ENCODE measurements around the gene TMEM200A.
"Not testable (repeated sequence)": the region's sequence is repeated elsewhere in the genome, so short reads cannot be mapped to it uniquely, and the experiment has no call there.

The TMEM200A gene

DNA sequence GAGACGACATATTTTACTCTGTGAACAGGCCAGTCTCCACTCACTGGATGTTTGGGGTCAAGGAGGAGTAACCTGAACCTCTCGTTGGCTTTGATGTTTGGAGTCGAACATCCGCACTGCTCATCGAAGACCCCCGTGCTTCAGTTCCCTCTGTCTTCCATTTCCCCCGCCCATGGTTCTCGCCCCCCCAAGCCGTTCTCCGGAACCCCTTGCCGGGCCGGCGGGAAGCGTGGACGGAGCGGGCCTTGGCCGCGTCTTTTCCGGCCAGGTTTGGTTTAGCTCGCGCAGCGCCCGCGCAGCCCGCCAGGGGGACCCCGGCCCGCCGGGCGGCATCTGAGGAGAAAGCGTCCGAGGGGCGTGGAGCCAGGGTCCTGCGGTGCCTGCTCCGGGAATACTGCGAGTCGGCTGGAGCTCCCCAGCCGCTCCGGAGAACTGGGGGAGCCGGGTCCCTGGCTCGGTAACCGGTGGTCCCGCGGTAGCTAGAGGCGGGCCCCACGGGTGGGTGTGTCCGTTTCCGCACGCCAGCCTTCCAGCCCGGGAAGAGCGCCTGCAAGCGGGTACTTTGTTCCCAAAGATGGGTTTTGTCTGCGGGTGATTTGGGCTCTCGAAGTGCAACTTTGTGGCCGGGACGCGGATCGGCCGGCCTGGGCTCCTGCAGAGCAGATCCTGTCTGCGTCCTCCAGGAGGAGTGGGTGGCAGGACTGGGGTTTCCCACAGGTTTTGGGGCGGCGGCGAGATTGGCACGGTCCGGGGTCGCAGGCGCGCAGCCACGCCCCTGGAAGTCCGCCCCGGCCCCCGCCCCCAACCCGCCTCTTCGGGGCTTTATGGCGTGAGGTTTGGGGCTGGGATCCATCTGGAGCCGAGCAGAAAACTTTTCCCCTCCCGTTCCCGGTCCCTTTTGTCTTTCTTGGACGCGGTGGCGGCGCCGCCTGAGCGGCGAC is at the start of gene TMEM200A:
Gene TMEM200A (plus strand): TSS at position 852 of the 941 bp plus-strand sequence. CDS start 74,406 bp downstream, outside the sequence.
- DNase-seq (ENCODE audit: low read depth): peak; percentile 33

DNA sequence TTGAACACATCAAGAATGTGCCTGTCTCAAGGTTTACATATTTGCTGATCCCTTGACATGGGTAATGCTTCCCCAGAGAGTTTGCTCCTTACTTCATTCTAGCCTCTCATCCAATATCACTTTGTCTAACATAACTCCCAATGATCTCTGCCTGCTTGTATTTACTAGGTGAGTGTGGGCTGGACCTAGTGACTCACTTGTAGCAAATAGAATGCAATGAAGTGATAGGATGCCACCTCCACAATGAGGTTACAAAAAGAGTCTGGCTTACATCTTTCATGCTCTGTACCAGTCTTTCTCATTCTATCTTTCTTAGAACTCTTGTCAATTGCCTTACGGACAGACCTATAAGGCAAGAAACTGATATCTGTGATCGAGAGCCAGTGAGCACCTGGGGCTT is 44.9 kb upstream of the TMEM200A start:
- DNase-seq (ENCODE audit: low read depth): no peak

DNA sequence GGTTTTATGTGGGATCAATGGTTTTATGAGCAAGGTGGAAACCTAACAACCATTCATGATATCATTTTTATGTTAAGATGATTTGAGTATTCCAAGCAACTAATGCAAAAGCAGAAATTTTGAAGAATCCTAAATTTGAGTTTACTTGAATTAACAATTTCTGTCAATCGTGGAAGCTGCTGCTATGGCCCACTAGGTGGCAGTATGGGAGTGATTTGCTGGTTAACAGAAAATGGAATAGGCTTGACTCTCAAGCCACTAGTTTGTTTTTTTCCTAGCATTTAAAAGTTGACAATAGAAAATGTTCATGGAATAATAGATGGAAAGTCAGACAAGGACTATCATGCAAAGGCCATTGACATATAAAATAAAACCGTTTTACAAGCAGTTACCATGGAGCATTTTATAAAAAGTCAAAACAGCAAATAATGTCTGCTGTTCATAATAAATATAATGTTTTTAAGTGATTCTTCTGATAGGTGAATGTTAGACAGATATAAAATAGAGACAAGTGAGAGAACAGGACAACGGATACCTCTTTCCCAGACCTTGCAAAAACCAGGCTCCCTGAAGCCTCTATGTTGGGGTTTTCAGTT is 43.0 kb upstream of the TMEM200A start:
- DNase-seq (ENCODE audit: low read depth): peak; percentile 16

DNA sequence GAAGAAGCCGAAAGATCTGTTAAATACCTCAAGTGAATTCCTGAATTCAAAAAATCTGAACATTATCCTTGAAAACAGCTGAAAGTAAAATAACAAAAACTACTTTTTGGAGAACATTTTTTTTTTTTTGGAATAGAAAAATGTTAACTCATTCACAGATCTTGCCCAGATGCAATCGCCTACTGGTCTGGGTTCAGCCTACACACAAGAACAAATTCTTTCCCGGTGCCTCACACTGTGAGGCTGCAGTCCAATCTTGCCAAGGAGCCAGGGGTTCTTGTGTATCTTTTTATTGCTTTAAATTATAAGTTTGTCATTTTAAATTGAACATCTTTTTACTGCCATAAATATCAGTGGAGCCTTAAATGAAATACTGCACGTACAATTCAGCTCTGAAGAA is 41.2 kb upstream of the TMEM200A start:
- no peak for DNase-seq (ENCODE audit: low read depth)

DNA sequence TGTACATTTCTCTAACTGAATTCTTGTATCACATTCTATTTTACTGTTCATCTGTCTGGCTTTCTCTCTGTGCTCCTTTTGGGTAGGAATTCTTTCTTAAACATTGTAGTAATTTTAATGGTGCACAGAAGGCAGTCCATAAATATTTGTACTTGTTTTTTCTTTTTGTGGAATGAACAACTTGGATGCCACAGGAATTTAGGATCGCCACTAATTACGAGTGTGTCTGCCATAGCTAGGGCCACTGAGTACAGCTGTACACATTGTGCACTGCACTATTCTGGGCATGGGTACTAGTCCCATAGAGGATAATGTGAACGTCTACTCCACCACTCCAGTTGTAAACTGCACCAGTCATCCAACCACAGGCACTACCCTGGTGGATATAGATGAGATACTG is 39.3 kb upstream of the TMEM200A start:
- DNase-seq (ENCODE audit: low read depth): no peak

DNA sequence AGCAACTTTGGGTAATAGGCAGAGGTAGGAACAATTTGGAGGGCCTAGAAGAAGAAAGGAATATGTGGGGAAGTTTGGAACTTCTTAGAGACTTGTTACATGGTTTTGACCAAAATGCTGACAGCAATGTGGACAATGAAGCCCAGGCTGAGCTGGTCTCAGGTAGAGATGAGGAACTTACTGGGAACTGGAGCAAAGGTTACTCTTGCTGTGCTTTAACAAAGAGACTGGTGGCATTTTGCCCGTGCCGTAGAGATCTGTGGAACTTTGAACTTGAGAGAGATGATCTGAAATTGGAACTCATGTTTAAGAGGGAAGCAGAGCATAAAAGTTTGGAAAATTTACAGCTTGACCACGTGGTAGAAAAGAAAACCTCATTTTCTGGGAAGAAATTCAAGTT is 28.3 kb upstream of the TMEM200A start:
- no peak for DNase-seq (ENCODE audit: low read depth)

DNA sequence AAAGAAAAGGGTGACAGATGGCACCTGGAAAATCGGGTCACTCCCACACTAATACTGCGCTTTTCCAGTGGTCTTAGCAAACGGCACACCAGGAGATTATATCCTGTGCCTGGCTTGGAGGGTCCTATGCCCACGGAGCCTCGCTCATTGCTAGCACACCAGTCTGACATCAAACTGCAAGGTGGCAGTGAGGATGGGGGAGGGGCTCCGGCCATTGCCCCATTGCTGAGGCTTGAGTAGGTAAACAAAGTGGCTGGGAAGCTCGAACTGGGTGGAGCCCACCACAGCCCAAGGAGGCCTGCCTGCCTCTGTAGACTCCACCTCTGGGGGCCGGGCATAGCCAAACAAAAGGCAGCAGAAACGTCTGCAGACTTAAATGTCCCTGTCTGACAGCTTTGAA is 19.5 kb upstream of the TMEM200A start:
- DNase-seq (ENCODE audit: low read depth): not testable (repeated sequence)

DNA sequence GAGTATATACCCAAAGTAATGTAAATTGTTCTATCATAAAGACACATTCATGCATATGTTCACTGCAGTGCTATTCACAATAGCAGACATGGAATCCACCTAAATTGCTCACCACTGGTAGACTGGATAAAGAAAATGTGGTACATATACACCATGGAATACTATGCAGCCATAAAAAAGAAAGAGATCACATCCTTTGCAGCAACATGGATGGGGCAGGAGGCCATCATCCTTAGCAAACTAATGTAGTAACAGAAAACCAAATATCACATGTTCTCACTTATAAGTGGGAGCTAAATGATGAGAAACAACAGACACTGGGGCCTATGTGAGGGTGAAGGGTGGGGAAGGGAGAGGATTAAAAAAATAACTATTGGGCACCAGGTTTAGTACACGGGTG is 11.5 kb upstream of the TMEM200A start:
- DNase-seq (ENCODE audit: low read depth): no peak

DNA sequence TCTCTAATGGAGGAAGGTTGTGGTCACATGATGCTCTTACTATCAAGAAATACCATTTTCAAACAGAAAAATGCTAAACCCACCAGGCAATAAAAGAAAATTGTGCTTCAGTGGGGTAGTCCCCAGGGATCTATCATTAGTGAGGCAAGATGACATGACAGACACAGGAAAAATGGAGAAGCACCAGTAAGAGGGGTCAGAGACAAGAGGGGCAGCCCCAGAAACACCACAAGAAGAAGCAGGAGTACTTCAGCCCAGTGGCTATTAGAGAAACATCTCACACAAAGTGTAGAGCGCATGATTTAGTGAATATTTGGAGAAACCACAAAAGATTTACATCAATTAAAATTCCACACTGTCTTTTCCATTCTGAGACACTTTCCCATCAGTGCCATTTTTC is 10.2 kb upstream of the TMEM200A start:
- no peak for DNase-seq (ENCODE audit: low read depth)

DNA sequence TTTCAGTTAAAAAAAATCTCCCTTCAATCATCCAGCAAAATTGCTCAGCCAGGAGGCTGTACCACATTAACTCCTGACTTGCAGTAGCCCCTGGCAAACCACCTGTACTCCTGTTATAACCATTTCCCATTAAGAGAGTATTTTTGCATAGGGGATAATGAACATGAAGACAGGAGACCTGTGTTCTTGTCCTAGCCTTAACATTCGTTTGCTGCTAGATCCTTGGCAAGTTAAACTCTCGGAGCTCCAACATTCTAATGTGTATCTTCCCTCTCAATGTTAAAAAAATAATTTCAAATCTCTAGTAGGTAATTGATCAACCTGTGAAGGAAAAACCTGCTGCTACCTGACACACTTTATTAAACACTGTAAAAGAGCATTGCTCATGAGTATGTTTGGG is 8.4 kb upstream of the TMEM200A start:
- DNase-seq (ENCODE audit: low read depth): no peak

DNA sequence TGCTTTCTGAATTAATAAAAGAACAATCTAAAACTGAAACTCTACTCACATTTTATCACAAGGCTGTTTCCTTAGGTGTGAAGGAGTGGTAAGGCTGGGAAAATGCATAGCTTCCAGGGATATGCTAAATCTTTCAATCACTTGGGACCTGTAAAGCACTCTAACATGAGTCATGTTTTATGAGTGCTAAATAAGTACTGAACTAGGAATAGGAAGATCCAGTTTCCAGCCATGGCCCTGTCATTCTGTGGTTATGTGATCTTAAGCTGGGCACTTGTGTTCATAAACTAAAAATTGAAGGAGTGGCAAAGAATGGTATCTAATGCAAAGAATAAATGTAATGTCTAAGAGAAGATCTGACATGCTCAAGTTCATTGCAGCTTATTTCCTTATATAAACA is 6.1 kb upstream of the TMEM200A start:
- no peak for DNase-seq (ENCODE audit: low read depth)

DNA sequence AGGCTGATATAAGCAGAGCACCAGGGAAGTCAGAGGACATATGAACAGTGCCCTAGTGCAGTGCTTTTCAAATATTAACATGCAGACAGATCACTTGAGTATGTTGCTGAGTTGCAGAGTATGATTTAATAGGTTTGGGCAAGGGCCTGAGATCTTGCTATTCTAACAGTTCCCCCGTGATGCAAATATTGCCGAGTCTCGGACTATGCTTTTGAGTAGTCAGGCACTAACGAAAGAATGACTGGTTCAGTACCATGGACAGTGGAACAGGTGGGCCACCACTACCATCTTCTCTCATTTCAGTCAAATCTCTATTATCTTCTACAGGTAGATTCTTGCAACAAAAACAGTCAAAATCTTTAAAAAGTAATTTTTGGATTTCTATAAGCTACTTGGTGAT is 3.7 kb upstream of the TMEM200A start:
- no peak for DNase-seq (ENCODE audit: low read depth)

DNA sequence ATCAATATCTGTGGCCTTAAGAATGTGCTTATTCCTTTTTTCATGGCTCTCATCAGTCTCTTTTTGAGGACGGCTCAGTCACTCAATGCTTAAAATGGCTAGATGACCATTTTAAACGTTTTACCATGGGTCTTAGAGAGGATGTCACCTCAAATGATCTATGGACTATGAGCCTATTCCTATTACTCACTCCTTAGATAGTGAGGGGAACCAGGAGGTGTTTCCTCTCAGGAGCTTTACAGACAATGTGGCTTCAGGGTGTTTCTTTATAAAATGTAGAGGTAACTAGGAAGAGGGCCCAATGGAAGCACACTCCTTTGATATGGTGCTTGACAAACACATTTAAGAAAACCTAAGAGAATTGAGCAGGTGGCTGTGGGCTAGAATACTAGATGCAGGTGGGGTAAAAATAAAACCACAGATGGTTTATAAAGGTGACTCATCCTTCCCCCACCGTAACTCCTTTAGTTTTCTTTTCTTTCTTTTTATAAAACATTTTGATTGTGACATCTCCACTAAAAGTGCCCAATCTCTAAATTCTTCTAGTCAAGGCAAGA is 1.5 kb upstream of the TMEM200A start:
- no peak for DNase-seq (ENCODE audit: low read depth)

DNA sequence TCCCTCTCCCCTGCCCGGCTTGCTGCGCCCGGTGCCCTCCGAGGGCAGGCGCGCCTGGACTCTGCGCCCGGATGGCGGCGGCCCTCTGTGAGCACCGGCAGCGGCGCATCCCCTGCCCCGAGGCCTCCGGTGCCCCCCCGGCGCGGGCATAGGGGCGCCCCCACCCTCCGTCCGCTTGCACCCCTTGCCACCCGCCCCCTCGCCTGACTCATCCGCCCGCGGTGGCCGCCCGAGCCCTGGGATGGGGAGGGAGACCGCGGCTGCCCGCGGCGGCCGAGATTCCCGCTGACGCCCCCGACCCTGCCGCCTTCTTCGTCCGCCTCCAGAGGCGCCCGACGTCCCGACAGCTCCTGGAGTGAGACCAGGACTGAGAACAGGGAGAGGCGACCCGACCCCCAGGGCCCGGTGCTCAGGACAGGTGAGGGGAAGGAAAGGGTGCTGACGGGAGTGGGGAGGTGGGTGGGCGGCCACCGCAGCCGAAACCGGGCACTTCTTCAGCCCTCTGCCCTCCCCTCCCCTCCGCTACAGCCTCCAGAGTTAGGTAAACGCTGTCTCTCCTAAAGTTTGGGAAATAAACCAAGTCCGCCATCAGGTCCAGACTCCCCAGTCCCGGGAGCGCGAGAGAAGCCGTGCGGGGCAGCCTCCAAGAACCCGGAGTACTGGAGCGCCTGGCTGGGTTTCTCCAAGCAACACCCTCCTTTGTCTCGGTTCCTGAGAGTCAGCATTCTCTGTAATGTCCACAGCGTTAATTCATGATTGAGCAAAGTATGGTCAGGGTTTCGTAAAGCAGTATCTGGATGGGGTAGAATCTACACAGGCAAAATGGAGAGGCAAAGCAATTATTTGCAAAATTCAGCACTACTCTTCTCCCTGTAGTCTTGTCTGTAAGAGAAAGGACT is 539 bp downstream of the TMEM200A start:
- DNase-seq (ENCODE audit: low read depth): peak; percentile 35

DNA sequence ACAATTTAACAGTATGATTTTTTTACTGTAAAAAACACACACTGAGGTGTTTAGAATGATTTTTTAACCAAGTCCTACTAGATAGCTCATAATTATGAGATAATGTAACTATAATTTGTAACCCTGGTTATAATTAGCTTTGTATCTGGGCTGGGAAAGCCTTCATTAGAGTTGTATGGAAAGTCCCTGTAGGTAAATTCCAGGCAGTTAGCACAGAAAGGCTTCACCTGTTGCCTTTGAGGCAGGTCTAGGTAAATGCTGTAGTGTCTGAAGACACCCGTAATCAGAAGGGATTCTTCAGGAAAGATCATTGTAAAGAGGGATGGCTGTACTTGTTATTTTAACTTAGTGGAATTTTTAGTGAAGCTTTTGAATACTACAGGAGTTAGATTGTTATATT is 1.9 kb downstream of the TMEM200A start:
- DNase-seq (ENCODE audit: low read depth): no peak

DNA sequence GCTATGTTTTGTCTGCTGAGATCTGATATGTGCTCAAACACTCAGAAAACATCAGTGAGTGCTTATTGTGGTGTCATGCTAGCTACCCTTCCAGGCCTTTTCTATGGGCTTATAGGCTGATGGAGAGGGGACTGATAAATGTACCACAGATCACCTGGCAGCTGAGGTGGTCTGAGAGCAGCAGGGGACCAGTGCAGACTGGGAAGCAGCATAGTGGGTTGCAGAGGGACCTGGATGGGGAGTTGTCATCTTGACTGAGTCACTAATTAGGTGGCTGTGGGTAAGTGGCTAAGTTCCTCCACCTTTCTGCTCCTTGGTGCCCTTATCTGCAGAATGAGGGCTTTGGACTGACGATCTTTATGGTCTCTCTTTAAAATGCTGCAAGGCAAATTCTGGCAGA is 2.8 kb downstream of the TMEM200A start:
- DNase-seq (ENCODE audit: low read depth): no peak

DNA sequence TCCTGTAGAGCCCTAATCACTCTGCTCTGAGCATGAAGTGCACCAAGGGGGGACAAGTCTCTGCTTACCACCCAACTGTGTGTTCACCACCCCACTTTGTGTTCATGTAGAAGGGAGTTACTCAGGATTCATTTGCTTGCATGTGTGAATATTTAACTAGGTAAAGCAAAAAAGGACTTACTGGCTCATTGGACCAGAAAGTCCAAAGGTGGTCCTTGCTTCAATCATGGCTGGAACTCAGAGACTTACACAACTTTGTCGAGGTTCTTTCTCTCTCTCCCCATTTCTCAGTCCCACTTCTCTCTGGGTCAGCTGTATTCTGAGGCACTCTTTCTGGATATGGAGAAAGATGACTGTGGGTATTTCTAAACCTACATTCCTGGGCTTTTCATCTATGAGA is 4.0 kb downstream of the TMEM200A start:
- no peak for DNase-seq (ENCODE audit: low read depth)

DNA sequence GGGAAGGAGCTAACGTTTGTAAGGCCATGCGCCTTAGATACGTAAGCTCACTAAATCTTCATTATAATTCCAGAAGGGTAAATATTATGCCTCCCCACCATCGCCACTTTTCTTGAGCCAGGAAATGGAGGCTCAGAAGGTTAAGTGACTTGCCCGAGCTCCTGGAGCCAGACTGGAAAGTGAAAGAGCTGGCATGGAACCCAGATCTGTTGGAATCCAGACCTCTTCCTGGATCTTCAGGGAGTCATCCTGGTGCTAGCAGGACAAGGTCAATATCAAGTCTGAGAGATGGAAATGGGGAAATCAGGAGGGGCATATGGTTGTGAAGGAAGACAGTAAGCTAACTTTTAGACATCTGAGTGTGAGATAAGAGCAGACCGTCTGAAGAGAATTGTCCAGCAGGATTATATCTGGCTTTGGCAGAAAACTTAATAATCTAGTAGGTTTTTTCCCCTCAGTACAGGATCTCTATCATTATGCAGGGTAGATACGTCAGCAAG is 6.2 kb downstream of the TMEM200A start:
- no peak for DNase-seq (ENCODE audit: low read depth)

DNA sequence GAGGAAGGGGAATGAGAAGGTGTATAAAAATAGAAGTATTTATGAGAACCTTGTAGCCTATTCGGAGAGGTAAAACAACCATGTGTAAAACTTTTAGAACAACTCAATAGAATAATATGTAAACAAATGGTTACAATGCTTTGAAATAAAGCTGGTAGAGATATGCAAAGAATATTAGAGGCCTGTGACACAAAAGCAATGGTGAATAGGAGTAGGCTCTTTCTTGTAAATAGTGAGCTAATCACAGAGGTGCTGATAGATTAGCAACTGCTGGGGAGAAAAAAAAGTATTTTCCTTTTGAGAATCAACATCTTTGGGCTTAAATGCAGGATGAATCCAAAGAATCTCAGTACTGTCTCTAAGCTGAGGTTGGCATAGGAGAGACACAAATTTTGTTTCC is 7.0 kb downstream of the TMEM200A start:
- DNase-seq (ENCODE audit: low read depth): no peak

DNA sequence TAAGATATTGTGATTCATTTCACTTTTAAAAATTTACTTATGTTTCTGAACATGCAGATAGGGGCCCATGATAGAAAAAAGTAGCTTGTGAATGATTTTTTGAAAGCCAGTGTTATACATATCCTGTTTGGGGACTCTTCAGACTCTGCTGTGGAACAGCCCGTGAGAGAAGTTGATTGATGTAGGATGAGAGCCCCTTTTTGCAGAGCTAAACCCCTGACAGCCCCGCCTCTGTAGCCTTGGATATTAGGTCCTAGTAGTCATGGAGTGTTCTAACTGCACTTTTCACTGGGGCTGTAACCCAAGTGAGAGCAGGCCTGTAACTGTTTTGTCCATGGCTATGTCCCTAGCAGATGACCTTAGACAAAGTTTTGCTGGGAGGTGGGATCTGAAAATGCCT is 8.2 kb downstream of the TMEM200A start:
- no peak for DNase-seq (ENCODE audit: low read depth)

DNA sequence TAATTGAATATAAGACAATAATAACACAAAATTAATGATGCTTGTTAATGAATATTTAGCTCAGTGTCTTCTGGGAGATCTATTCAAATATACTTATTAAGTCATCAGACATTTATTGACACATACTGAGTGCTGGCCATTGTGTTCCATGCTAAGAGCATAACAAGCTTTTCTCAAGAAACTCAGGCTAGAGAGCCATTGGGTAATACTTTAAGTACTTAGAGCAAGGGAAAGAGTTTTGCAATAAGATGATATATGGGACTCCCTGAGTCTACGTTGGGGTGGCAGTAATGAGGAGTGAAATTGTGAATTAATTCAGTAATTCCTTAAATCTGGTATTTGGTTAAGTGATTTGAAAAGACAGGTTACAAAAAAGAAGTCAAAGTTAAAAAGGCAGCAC is 11.1 kb downstream of the TMEM200A start:
- no peak for DNase-seq (ENCODE audit: low read depth)

DNA sequence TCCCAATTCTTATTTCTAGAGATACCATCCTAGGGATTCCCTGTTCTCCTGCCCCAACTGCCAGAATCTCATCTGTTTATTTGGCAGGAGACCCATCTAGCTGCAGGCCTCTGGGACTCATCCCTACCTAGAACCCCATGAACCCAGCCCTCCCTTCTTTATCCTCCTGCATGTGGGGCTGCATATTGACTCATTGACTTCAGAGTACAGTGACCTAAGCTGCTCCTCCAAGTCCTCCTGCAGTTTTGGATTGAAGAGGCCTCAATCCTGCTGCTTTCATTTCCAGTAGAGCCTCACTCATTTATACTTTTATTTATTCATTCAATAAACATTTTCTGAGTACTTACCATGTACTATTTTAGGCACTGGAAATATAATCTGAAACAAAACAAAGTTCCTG is 11.6 kb downstream of the TMEM200A start:
- DNase-seq (ENCODE audit: low read depth): no peak
